Fibroblast of lung (primary cell): ENCODE measurements around the gene CHSY1.

Experiments used
- CTCF ChIP-seq, 2 donors: IDR thresholded peaks in 1 of 2; conservative IDR thresholded peaks in 1 of 2; 1 replicate in 1 of 2; 2 replicates in 1 of 2; pipeline ENCODE4 v1.5.1; 2011 to 2012; ENCODE audit warnings: low read length in 2 of 2, control low read depth in 1 of 2, inconsistent platforms in 1 of 2, low read depth in 1 of 2, mild to moderate bottlenecking in 1 of 2
- EZH2 ChIP-seq: IDR thresholded peaks from 2 replicates; pipeline ENCODE4 v1.5.1; 2012; ENCODE audit warnings: low read length, control low read depth, mild to moderate bottlenecking; ENCODE audit errors: missing control alignments

- TF ChIP-seq CTCF (conservative IDR thresholded peaks at IDR 0.05 in 1 of 2, IDR thresholded peaks at IDR 0.05 in 1 of 2; ENCODE audit: low read depth in 1 of 2, low read length in 2 of 2) (no peak), EZH2 (no peak)
Measured at GRCh38 chr15:101272584-101272983, 20.7 kb upstream of the CHSY1 start.
